Measurements from ENCODE around the gene NUDT4B. TPM values are rescaled to one million over a fixed set of nuclear protein-coding genes. Genes with fewer than 3 reads are reported as not detected.
"Not testable (repeated sequence)": the region's sequence is repeated elsewhere in the genome, so short reads cannot be mapped to it uniquely, and the experiment has no call there.

NUDT4B gene
- total RNA-seq, 2 donors from 2014 or later = not detected

GRCh38 chr1:148758412-148758811 is 9.8 kb downstream of the NUDT4B start:
- H3K4me3 Mint-ChIP-seq; H3K36me3 Mint-ChIP-seq (ENCODE audit: low read depth); H3K4me1 Mint-ChIP-seq; H3K27me3 Mint-ChIP-seq; H3K27ac Mint-ChIP-seq; DNase-seq; H3K9me3 ChIP-seq (ENCODE audit: control insufficient read depth, low read length, poor library complexity, severe bottlenecking): not testable (repeated sequence)
- ATAC-seq = peak; percentile 96

DNA sequence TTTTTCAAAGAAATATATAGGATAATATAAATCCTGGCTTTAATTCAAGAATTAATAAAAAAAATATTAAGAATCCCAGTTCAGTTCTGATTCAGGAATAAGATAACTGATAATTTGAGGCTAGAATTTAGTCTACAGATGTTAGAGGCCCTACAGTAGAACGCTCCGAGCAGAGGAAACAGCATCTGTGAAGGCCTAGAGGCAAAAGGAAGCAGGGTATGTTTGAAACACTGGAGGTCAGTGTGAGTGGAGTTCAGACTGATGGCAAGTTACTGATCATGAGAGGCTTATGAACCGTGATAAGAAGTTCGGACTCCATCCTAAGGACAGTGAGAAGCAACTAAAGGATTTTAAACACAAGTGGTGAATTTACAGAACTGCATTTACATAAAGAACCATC is 10.4 kb downstream of the NUDT4B start:
- not testable (repeated sequence) for H3K4me3 Mint-ChIP-seq; H3K27ac Mint-ChIP-seq; DNase-seq; H3K27me3 Mint-ChIP-seq; H3K9me3 ChIP-seq (ENCODE audit: control insufficient read depth, low read length, poor library complexity, severe bottlenecking); H3K4me1 Mint-ChIP-seq; H3K36me3 Mint-ChIP-seq (ENCODE audit: low read depth)
- peak; percentile 33 for ATAC-seq

- not testable (repeated sequence) for H3K4me1 Mint-ChIP-seq; H3K36me3 Mint-ChIP-seq (ENCODE audit: low read depth); H3K9me3 ChIP-seq (ENCODE audit: control insufficient read depth, low read length, poor library complexity, severe bottlenecking); ATAC-seq; H3K27me3 Mint-ChIP-seq; H3K27ac Mint-ChIP-seq; H3K4me3 Mint-ChIP-seq; DNase-seq
These were observed 11.2 kb downstream of the NUDT4B start for GRCh38 chr1:148759749-148760148.

DNA sequence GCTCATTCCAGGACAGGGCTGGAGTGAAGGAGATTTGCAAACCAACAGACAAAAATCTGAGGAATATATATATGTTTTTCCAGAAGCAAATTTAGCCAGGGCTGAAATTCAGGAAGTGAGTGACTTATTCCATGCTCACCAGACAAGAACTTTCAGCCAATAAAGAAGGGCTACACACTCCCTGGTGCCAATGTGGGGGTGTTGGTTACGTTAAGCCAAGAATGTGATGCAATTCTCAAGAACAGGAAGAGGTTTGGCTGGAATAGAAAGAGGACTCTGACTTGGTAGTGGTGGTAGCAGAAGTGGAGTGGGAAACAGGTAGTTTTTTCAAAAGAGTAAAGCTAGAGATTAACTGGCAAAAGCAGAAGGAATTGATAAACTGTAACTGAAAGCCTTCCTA is 11.6 kb downstream of the NUDT4B start:
- H3K27me3 Mint-ChIP-seq; H3K36me3 Mint-ChIP-seq (ENCODE audit: low read depth); DNase-seq; H3K4me1 Mint-ChIP-seq; ATAC-seq; H3K4me3 Mint-ChIP-seq; H3K27ac Mint-ChIP-seq; H3K9me3 ChIP-seq (ENCODE audit: control insufficient read depth, low read length, poor library complexity, severe bottlenecking): not testable (repeated sequence)

DNA sequence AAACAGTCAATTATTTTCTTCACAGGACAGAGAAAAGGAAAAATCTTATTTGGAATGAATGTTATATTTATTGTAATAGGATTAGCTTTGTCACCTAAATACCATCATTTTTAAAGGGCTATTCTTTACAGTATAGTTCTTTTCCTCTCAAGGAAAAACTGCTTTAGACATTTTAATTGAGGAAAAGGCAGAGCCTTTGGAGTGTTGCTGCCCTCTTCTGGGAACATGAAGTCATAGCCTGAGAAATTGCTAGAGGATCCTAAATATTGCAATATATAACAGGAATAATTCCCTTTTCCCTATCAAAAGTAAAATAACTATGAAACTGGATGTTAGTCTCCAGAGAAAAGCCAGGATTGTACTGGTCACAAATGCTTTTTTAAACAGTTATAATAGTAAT is 12.8 kb downstream of the NUDT4B start:
- H3K4me1 Mint-ChIP-seq; H3K36me3 Mint-ChIP-seq (ENCODE audit: low read depth); DNase-seq; H3K27ac Mint-ChIP-seq; ATAC-seq; H3K9me3 ChIP-seq (ENCODE audit: control insufficient read depth, low read length, poor library complexity, severe bottlenecking); H3K4me3 Mint-ChIP-seq; H3K27me3 Mint-ChIP-seq: not testable (repeated sequence)

- not testable (repeated sequence) for H3K27ac Mint-ChIP-seq
These were observed 16.9 kb downstream of the NUDT4B start for GRCh38 chr1:148765238-148766019.

GRCh38 chr1:148768541-148768940 is 20.0 kb downstream of the NUDT4B start:
- not testable (repeated sequence) for H3K27ac Mint-ChIP-seq; H3K36me3 Mint-ChIP-seq (ENCODE audit: low read depth); ATAC-seq; H3K4me1 Mint-ChIP-seq; H3K27me3 Mint-ChIP-seq; H3K9me3 ChIP-seq (ENCODE audit: control insufficient read depth, low read length, poor library complexity, severe bottlenecking); DNase-seq; H3K4me3 Mint-ChIP-seq

More at GRCh38 chr1:148765238-148766019, 16.9 kb downstream of the NUDT4B start:
- not testable (repeated sequence) for H3K4me3 Mint-ChIP-seq; H3K4me1 Mint-ChIP-seq; H3K9me3 ChIP-seq (ENCODE audit: control insufficient read depth, low read length, poor library complexity, severe bottlenecking); ATAC-seq; H3K27me3 Mint-ChIP-seq; DNase-seq; H3K36me3 Mint-ChIP-seq (ENCODE audit: low read depth)

DNA sequence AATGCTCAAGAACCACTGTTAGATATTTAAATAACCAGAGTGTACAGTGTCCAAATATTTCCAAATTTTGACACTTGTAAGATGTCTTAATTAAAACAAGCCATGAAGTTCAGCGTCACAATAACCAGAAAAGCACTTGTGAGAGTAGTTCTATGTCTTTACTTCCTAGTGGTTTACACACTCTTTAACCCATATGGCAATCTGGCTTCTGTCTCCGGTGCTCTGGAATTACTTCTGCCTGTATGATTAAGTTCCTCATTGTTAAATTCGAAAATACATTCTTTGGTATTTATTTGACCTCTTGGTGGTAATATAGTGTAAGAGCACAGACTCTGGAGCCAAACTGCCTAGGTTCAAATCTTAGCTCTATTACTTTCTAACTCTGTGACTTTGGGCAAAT is 20.9 kb downstream of the NUDT4B start:
- not testable (repeated sequence) for H3K4me3 Mint-ChIP-seq; H3K27ac Mint-ChIP-seq; H3K4me1 Mint-ChIP-seq; H3K36me3 Mint-ChIP-seq (ENCODE audit: low read depth); H3K9me3 ChIP-seq (ENCODE audit: control insufficient read depth, low read length, poor library complexity, severe bottlenecking); H3K27me3 Mint-ChIP-seq; DNase-seq; ATAC-seq

GRCh38 chr1:148773690-148774089 is 25.1 kb downstream of the NUDT4B start:
- not testable (repeated sequence) for DNase-seq; H3K9me3 ChIP-seq (ENCODE audit: control insufficient read depth, low read length, poor library complexity, severe bottlenecking); H3K4me1 Mint-ChIP-seq; H3K27ac Mint-ChIP-seq; ATAC-seq; H3K4me3 Mint-ChIP-seq; H3K36me3 Mint-ChIP-seq (ENCODE audit: low read depth); H3K27me3 Mint-ChIP-seq

- not testable (repeated sequence) for H3K9me3 ChIP-seq (ENCODE audit: control insufficient read depth, low read length, poor library complexity, severe bottlenecking); H3K27me3 Mint-ChIP-seq; H3K36me3 Mint-ChIP-seq (ENCODE audit: low read depth); ATAC-seq; H3K4me3 Mint-ChIP-seq; H3K27ac Mint-ChIP-seq; DNase-seq; H3K4me1 Mint-ChIP-seq
These were observed 25.5 kb downstream of the NUDT4B start for GRCh38 chr1:148774102-148774501.

DNA sequence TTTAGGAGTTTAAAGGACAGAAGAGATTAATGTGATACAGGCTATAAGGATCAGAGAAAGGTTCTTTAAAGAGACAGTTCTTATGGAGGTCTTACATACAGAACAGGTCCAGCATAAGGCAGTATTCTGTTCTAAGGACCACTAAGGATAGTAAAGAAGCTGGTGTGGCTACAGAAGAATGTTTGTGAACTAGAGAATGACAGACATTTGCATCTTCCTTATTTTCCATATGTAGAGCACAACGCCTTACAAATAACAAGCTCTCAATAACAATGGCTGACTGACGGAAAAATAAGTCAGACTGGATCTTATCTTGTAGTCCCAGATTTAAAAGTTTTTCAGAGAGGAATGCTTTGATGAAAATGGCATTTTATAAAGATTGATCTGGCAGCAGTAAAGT is 26.7 kb downstream of the NUDT4B start:
- H3K27me3 Mint-ChIP-seq; H3K9me3 ChIP-seq (ENCODE audit: control insufficient read depth, low read length, poor library complexity, severe bottlenecking); H3K4me3 Mint-ChIP-seq; DNase-seq; H3K36me3 Mint-ChIP-seq (ENCODE audit: low read depth); H3K27ac Mint-ChIP-seq; ATAC-seq; H3K4me1 Mint-ChIP-seq: not testable (repeated sequence)

DNA sequence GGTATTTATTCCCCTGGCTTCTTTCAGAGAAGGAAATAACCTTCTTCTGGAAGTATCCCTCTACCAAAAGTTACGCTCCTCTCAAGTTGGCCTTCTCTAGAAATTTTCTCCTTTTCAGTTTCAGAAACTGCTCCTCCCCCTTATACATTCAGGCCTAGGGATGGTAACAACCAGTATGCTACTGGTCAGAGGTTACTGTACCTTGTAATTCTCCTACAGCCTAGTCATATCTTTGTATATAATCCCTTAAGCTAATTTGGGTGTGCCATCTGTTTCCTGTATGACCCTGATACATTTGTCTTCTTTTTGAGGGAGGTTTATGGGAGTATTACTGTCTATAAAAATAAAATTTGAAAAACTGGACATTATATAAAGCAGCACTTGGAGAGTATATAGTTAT is 29.1 kb downstream of the NUDT4B start:
- H3K36me3 Mint-ChIP-seq (ENCODE audit: low read depth) = not testable (repeated sequence)

DNA sequence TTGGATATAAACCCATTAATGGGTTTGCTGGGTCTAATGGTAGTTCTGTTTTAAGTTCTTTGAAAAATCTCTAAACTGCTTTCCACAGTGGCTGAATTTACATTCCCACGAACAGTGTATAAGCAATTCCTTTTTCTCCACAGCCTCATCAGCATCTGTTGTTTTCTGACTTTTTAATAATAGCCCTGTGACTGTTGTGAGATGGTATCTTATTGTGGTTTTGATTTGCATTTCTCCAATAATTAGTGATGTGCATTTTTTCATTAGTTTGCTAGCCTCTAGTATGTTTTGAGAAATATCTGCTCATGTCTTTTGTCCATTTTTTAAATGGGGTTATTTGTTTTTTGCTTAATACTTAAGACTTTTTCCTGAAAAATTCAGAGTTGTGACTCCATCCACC is 31.8 kb downstream of the NUDT4B start:
- not testable (repeated sequence) for H3K27me3 Mint-ChIP-seq; H3K9me3 ChIP-seq (ENCODE audit: control insufficient read depth, low read length, poor library complexity, severe bottlenecking); H3K27ac Mint-ChIP-seq; H3K36me3 Mint-ChIP-seq (ENCODE audit: low read depth); H3K4me3 Mint-ChIP-seq; ATAC-seq; DNase-seq; H3K4me1 Mint-ChIP-seq

More for the DNA sequence above, 29.1 kb downstream of the NUDT4B start:
- not testable (repeated sequence) for DNase-seq; ATAC-seq; H3K27me3 Mint-ChIP-seq; H3K4me3 Mint-ChIP-seq; H3K4me1 Mint-ChIP-seq; H3K9me3 ChIP-seq (ENCODE audit: control insufficient read depth, low read length, poor library complexity, severe bottlenecking); H3K27ac Mint-ChIP-seq

- not testable (repeated sequence) for ATAC-seq; DNase-seq; H3K36me3 Mint-ChIP-seq (ENCODE audit: low read depth); H3K4me1 Mint-ChIP-seq; H3K27ac Mint-ChIP-seq; H3K9me3 ChIP-seq (ENCODE audit: control insufficient read depth, low read length, poor library complexity, severe bottlenecking); H3K4me3 Mint-ChIP-seq; H3K27me3 Mint-ChIP-seq
These were observed 43.0 kb downstream of the NUDT4B start for GRCh38 chr1:148791543-148792099.
